ENCODE results near the gene ADCY9.
A peak's percentile ranks its signal among the peaks of the same experiment; 100 is the strongest.
"Not testable (repeated sequence)": the region's sequence is repeated elsewhere in the genome, so short reads cannot be mapped to it uniquely, and the experiment has no call there.

Gene ADCY9

DNA sequence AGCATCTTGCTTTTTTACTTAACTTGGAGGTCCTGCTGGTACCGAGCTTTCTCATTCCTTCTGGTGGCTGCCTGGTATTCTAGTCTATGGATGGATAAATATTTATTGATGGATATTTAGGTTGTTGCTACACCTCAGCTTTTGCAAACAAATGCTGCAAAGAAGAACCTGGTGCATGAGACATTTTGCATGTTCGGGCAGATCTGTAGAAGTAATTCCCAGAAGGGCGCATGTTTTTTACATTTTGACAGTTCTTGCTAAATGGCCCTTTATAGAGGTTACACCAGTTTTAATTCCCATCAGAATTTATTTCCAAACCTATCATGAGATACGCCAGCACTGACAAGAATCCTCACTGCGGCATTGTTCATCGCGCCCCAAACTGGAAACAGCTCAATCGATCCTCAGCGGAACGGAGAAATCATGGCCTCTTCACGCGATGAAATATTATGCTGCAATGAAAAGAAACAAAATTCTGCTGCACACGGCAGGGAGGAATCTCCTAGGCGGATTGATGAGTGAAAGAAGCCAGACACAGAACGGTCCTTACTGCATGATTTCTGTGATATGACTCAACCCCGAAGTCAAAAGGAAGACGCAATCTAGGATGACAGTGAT is 167.8 kb downstream of the ADCY9 start:
- H3K4me3 ChIP-seq (ENCODE audit: low read length) = no peak overlapping the region
- TF ChIP-seq, protein P1, sequence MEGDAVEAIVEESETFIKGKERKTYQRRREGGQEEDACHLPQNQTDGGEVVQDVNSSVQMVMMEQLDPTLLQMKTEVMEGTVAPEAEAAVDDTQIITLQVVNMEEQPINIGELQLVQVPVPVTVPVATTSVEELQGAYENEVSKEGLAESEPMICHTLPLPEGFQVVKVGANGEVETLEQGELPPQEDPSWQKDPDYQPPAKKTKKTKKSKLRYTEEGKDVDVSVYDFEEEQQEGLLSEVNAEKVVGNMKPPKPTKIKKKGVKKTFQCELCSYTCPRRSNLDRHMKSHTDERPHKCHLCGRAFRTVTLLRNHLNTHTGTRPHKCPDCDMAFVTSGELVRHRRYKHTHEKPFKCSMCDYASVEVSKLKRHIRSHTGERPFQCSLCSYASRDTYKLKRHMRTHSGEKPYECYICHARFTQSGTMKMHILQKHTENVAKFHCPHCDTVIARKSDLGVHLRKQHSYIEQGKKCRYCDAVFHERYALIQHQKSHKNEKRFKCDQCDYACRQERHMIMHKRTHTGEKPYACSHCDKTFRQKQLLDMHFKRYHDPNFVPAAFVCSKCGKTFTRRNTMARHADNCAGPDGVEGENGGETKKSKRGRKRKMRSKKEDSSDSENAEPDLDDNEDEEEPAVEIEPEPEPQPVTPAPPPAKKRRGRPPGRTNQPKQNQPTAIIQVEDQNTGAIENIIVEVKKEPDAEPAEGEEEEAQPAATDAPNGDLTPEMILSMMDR (conservative IDR thresholded peaks at IDR 0.05; ENCODE audit: low read depth, low read length) = no peak
- DNase-seq (ENCODE audit: low read depth) = no peak

DNA sequence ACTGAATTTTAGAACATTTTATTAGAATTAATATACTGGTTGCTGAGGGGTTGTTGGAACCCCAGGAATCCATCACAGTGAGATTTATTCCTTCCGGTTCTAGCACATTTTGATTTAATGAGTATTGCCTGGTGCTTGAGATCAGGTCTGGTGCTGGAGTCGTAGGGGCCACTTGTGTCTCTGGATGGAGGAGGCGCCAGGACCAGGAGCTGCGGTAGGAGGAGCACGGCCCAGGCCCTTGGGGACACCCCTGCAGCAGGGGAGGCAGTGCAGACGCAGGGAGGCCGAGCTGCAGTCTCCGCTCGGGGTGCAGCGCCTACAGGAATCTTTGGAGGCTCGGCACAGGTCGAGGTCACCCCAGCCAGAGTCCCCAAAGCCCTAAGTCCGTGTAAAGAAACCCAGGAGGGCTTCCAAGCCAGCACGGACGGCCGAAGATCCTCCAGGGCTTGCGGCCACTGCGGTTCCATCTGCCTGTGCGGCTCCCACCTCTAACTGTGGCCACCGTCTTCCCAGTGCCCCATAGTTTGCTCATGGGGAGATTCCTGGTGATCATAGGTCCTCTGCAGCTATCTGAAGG is 169.6 kb downstream of the ADCY9 start:
- DNase-seq (ENCODE audit: low read depth) = no peak
- H3K4me3 ChIP-seq (ENCODE audit: low read length) = no peak overlapping the region
- TF ChIP-seq, protein P1 (conservative IDR thresholded peaks at IDR 0.05; ENCODE audit: low read depth, low read length) = no peak

DNA sequence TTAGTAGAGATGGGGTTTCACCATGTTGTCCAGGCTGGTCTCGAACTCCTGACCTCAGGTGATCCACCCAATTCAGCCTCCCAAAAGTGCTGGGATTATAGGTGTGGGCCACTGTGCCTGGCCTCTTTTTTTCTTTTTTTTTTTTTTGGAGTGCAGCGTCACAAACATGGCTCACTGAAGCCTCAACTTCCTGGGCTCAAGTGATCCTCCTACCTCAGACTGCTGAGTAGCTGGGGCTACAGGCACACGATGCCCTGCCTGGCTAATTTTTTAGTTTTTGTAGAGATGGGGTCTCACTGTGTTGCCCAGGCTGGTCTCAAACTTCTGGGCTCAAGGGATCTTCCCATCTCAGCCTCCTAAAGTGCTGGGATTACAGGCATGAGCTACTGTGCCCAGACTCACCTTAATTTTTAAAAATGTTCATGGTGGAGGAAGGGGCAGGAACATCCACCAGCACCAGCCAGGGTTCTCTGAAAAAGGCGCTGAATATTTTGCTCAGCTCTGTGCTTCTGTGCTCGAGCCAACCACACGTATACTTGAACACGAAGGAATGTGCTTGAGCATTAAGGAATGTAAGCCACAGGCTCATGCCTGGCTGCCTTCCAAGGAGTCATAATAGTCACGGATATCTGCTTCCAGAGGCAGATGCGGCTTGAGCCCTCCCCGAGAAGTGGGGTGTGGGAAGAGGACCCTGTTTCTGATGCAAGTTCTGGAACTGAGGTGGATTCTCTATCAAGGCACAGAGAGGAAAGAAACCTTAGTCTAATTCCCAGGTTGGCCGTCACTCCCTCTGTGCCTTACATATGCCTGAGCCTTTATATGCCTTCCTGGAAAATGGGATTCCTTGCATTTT is 170.3 kb downstream of the ADCY9 start:
- DNase-seq (ENCODE audit: low read depth) = peak; percentile 95
- H3K4me3 ChIP-seq (ENCODE audit: low read length) = no peak overlapping the region
- TF ChIP-seq, protein P1 (conservative IDR thresholded peaks at IDR 0.05; ENCODE audit: low read depth, low read length) = no peak

DNA sequence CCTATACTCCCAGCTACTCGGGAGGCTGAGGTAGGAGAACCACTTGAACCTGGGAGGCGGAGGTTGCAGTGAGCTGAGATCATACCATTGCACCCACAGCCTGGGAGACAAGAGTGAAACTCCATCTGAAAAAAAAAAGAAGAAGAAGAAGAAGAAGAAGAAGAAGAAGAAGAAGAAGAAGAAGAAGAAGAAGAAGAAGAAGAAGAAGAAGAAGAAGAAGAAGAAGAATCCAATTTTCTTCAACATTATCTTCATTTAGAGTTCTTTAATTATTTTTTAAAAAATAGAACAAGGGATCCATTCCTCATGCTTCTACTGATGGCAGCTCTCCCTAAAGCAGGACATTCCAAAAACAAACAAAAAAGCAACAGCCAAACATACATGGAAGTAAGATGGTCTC is 171.8 kb downstream of the ADCY9 start:
- H3K4me3 ChIP-seq (ENCODE audit: low read length) = not testable (repeated sequence)

DNA sequence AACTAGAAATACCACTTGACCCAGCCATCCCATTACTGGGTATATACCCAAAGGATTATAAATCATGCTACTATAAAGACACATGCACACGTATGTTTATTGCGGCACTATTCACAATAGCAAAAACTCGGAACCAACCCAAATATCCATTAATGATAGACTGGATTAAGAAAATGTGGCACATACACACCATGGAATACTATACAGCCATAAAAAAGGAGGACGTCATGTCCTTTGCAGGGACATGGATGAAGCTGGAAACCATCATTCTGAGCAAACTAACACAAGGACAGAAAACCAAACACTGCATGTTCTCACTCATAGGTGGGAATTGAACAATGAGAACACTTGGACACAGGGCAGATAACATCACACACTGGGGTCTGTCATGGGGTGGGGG is 174.1 kb downstream of the ADCY9 start:
- not testable (repeated sequence) for DNase-seq (ENCODE audit: low read depth); H3K4me3 ChIP-seq (ENCODE audit: low read length)

More for the DNA sequence above, 171.8 kb downstream of the ADCY9 start:
- DNase-seq (ENCODE audit: low read depth) = not testable (repeated sequence)

DNA sequence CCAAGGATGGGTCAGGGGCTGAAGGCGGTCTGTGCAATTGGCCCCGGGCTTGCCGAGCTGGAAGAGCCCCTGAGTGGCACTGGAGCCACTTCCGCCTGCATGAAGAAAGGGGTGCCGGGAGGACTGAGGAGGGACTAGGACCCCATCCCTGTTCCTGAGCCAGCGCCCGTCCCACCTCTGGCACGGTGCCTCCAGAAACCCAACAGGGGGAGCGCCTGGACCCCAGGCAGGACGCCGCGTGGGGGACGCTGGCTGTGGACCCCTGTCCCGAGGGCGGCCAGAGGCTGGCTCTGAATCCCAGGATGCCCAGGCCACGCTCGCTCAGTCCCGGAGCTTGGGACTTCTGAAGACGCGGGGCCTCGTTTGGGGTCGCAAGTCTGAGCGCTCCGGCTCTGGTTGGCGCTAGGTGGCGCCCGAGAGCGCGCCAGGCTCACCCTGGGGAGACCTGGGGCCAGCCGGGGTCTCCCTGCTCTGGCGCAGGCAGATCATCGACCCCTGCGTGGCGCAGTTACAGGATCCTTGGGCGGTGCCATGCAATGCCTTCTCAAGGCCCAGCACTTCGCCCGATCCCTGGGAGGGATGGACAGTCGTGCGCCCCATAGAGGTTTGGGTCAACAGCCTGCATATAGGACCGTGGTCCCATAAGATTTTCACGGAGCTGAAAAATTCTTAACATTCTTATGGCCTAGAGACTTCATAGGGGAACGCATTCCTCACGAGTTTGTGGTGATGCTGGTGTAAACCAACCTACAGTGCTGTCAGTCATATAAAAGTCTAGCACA is 177.2 kb downstream of the ADCY9 start:
- peak; percentile 84 for DNase-seq (ENCODE audit: low read depth)
- H3K4me3 ChIP-seq (ENCODE audit: low read length) = peak overlapping the region; percentile 49

DNA sequence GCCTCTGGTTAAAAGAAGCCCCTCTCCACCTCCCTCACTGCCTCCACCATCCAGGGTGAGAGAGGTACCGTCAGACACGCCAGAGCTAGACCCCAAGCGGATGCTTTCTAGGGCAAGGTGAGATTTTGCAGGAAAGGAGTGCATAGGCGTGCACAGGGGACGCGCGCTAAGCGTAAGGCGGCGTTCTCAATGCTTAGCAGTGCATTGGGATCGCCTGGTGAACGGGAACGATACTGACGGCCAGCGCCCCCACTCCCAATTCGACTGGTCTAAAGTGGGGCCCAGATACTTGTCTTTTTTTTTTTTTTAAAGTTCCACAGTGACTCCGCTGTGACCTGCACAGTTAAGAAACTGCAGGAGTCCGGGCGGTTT is 177.8 kb downstream of the ADCY9 start:
- TF ChIP-seq, protein P1 (conservative IDR thresholded peaks at IDR 0.05; ENCODE audit: low read depth, low read length) = no peak
- DNase-seq (ENCODE audit: low read depth) = no peak
- H3K4me3 ChIP-seq (ENCODE audit: low read length) = peak overlapping the region; percentile 49

More for the DNA sequence above, 177.2 kb downstream of the ADCY9 start:
- TF ChIP-seq, protein P1 (conservative IDR thresholded peaks at IDR 0.05; ENCODE audit: low read depth, low read length) = peak; percentile 97
